Mammary epithelial cell (primary cell): Measurements from ENCODE around the gene TLK1.

ENCODE experiments used
- EZH2 ChIP-seq: IDR thresholded peaks from 2 replicates; pipeline ENCODE4 v1.6.1; 2012; ENCODE audit warnings: low read length, inconsistent platforms, borderline replicate concordance
- TF ChIP-seq, protein P1 (sequence below), 2 donors: IDR thresholded peaks in 1 of 2; conservative IDR thresholded peaks in 1 of 2; 2 replicates each; pipeline ENCODE4 v1.5.1; 2011 to 2012; ENCODE audit warnings: inconsistent platforms in 2 of 2, low read length in 2 of 2, mild to moderate bottlenecking in 2 of 2, control low read depth in 1 of 2, low read depth in 1 of 2; ENCODE audit not compliant: insufficient read depth in 1 of 2; ENCODE audit errors: extremely low read depth in 1 of 2

DNA sequence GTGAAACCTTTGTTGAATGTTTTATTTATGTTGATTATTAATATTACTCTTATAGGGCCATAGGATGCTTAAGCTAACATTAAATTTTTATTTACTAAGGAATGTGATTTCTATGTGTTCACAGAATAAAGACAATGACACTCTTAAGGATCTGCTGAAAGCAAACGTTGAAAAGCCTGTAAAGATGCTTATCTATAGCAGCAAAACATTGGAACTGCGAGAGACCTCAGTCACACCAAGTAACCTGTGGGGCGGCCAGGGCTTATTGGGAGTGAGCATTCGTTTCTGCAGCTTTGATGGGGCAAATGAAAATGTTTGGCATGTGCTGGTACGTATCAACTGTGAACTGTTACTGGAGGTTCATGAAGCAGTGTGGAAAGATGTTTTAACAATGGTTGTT, 211.3 kb downstream of the TLK1 start:
- TF ChIP-seq, protein P1, sequence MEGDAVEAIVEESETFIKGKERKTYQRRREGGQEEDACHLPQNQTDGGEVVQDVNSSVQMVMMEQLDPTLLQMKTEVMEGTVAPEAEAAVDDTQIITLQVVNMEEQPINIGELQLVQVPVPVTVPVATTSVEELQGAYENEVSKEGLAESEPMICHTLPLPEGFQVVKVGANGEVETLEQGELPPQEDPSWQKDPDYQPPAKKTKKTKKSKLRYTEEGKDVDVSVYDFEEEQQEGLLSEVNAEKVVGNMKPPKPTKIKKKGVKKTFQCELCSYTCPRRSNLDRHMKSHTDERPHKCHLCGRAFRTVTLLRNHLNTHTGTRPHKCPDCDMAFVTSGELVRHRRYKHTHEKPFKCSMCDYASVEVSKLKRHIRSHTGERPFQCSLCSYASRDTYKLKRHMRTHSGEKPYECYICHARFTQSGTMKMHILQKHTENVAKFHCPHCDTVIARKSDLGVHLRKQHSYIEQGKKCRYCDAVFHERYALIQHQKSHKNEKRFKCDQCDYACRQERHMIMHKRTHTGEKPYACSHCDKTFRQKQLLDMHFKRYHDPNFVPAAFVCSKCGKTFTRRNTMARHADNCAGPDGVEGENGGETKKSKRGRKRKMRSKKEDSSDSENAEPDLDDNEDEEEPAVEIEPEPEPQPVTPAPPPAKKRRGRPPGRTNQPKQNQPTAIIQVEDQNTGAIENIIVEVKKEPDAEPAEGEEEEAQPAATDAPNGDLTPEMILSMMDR (conservative IDR thresholded peaks at IDR 0.05 in 1 of 2, IDR thresholded peaks at IDR 0.05 in 1 of 2; ENCODE audit: extremely low read depth in 1 of 2, insufficient read depth in 1 of 2, low read depth in 1 of 2, low read length in 2 of 2) = no peak
- no peak for TF ChIP-seq EZH2
